HL-60 (cell line): Measurements from ENCODE around the gene CDC42BPA.

Experiments
- GABPA ChIP-seq: IDR thresholded peaks from 2 replicates; pipeline ENCODE4 v1.6.1; 2012; ENCODE audit warnings: low read depth
- POLR2AphosphoS5 ChIP-seq: IDR thresholded peaks from 2 replicates; pipeline ENCODE4 v1.6.1; 2012; ENCODE audit warnings: low read depth
- SPI1 ChIP-seq: IDR thresholded peaks from 2 replicates; pipeline ENCODE4 v1.6.1; 2012; ENCODE audit warnings: low read depth, mild to moderate bottlenecking, borderline replicate concordance
- TF ChIP-seq, protein P1 (sequence below): IDR thresholded peaks from 2 replicates; pipeline ENCODE4 v1.6.1; 2012; ENCODE audit warnings: low read depth; ENCODE audit not compliant: insufficient replicate concordance
- TF ChIP-seq, protein P2 (sequence below): IDR thresholded peaks from one replicate; pipeline ENCODE4 v1.5.1; 2011; ENCODE audit warnings: low read length, control low read depth, inconsistent platforms; ENCODE audit not compliant: insufficient read depth

- TF ChIP-seq, protein P1, sequence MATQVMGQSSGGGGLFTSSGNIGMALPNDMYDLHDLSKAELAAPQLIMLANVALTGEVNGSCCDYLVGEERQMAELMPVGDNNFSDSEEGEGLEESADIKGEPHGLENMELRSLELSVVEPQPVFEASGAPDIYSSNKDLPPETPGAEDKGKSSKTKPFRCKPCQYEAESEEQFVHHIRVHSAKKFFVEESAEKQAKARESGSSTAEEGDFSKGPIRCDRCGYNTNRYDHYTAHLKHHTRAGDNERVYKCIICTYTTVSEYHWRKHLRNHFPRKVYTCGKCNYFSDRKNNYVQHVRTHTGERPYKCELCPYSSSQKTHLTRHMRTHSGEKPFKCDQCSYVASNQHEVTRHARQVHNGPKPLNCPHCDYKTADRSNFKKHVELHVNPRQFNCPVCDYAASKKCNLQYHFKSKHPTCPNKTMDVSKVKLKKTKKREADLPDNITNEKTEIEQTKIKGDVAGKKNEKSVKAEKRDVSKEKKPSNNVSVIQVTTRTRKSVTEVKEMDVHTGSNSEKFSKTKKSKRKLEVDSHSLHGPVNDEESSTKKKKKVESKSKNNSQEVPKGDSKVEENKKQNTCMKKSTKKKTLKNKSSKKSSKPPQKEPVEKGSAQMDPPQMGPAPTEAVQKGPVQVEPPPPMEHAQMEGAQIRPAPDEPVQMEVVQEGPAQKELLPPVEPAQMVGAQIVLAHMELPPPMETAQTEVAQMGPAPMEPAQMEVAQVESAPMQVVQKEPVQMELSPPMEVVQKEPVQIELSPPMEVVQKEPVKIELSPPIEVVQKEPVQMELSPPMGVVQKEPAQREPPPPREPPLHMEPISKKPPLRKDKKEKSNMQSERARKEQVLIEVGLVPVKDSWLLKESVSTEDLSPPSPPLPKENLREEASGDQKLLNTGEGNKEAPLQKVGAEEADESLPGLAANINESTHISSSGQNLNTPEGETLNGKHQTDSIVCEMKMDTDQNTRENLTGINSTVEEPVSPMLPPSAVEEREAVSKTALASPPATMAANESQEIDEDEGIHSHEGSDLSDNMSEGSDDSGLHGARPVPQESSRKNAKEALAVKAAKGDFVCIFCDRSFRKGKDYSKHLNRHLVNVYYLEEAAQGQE: no peak
- TF ChIP-seq, protein P2, sequence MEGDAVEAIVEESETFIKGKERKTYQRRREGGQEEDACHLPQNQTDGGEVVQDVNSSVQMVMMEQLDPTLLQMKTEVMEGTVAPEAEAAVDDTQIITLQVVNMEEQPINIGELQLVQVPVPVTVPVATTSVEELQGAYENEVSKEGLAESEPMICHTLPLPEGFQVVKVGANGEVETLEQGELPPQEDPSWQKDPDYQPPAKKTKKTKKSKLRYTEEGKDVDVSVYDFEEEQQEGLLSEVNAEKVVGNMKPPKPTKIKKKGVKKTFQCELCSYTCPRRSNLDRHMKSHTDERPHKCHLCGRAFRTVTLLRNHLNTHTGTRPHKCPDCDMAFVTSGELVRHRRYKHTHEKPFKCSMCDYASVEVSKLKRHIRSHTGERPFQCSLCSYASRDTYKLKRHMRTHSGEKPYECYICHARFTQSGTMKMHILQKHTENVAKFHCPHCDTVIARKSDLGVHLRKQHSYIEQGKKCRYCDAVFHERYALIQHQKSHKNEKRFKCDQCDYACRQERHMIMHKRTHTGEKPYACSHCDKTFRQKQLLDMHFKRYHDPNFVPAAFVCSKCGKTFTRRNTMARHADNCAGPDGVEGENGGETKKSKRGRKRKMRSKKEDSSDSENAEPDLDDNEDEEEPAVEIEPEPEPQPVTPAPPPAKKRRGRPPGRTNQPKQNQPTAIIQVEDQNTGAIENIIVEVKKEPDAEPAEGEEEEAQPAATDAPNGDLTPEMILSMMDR: no peak
- TF ChIP-seq GABPA (no peak), POLR2AphosphoS5 (no peak), SPI1 (no peak)
Observed at GRCh38 chr1:227174164-227174563, 144.1 kb downstream of the CDC42BPA start.
